BJ (cell line): ENCODE results near the gene RBX1. TPM values are rescaled to one million over a fixed set of nuclear protein-coding genes. Genes with fewer than 3 reads are reported as not detected.
"Not testable (repeated sequence)": the region's sequence is repeated elsewhere in the genome, so short reads cannot be mapped to it uniquely, and the experiment has no call there.

Source experiments
- CTCF ChIA-PET: fragments of 350-600 bp; formaldehyde crosslinking; extraction: SDS; loops from one replicate; lab custom pipeline; 2021; ENCODE audit warnings: antibody characterized with exemption, inconsistent platforms; lab: Yijun Ruan, JAX
- POLR2A ChIA-PET: fragments of 300-600 bp; sonication (Branson Sonifier 250); formaldehyde crosslinking; extraction: SDS; loops from one replicate; lab custom pipeline; 2021; ENCODE audit warnings: antibody characterized with exemption; lab: Charles Lee
- DNase-seq: peaks from one replicate; pipeline ENCODE4 v3.0.0-alpha.2; 2011; ENCODE audit warnings: low read depth
- H3K27me3 ChIP-seq: 2 replicates; pipeline ENCODE4 v1.6.0; 2011; ENCODE audit warnings: low read length; ENCODE audit not compliant: control insufficient read depth, insufficient read depth
- H3K36me3 ChIP-seq: 2 replicates; pipeline ENCODE4 v1.5.1; 2011; ENCODE audit warnings: low read length; ENCODE audit not compliant: control insufficient read depth, insufficient read depth
- H3K4me3 ChIP-seq: 2 replicates; pipeline ENCODE4 v1.5.1; 2011; ENCODE audit warnings: low read depth, mild to moderate bottlenecking, control low read depth, low read length
- CTCF ChIP-seq: IDR thresholded peaks from 2 replicates; pipeline ENCODE4 v1.5.1; 2011; ENCODE audit warnings: low read depth, mild to moderate bottlenecking, control low read depth, inconsistent platforms, low read length, moderate library complexity; ENCODE audit not compliant: insufficient read depth
- polyA plus RNA-seq: library from polyadenylated mRNA; depleted of rRNA; stranded (reverse); fragments of >200 nt; gene quantifications from 2 replicates; pipeline ENCODE4 v1.2.3, GENCODE V29; 2011

RBX1 gene
- polyA plus RNA-seq, 1 experiment: 87.0 TPM

GRCh38 chr22:40997520-40997919, 46.3 kb downstream of the RBX1 start:
- no peak overlapping the region for H3K4me3 ChIP-seq
- DNase-seq: no peak
- CTCF ChIA-PET: interaction anchor here (0.5 kb wide), 1 partner anchor 147 kb away, joined by 3 read pairs; no protein-coding TSS in a partner anchor
- no peak for TF ChIP-seq CTCF
- H3K27me3 ChIP-seq: peaks cover 3% of the 10 kb centered on the region; the same call in 1 of the 2 replicates
- no peaks in the 10 kb centered on the region for H3K36me3 ChIP-seq
- POLR2A ChIA-PET: no interaction called here

GRCh38 chr22:41000040-41000565, 48.9 kb downstream of the RBX1 start:
- Histone ChIP-seq H3K27me3 (peaks cover 3% of the 10 kb centered on the region; the same call in 1 of the 2 replicates), H3K36me3 (no peaks in the 10 kb centered on the region), H3K4me3 (no peak overlapping the region)
- ChIA-PET CTCF (no interaction called here), POLR2A (no interaction called here)
- no peak for TF ChIP-seq CTCF
- no peak for DNase-seq

- ChIA-PET POLR2A (no interaction called here), CTCF (no interaction called here)
Measured at GRCh38 chr22:41000941-41001721, 50.0 kb downstream of the RBX1 start.

GRCh38 chr22:41001722-41002122, 50.5 kb downstream of the RBX1 start:
- H3K27me3 ChIP-seq: no peaks in the 10 kb centered on the region
- DNase-seq: no peak
- no peak for TF ChIP-seq CTCF
- H3K4me3 ChIP-seq: no peak overlapping the region
- POLR2A ChIA-PET: no interaction called here
- CTCF ChIA-PET: no interaction called here
- no peaks in the 10 kb centered on the region for H3K36me3 ChIP-seq

More at GRCh38 chr22:41000941-41001721, 50.0 kb downstream of the RBX1 start:
- no peak for DNase-seq
- Histone ChIP-seq H3K4me3 (no peak overlapping the region), H3K36me3 (no peaks in the 10 kb centered on the region), H3K27me3 (no peaks in the 10 kb centered on the region)
- no peak for TF ChIP-seq CTCF

- H3K36me3 ChIP-seq, POLR2A ChIA-PET, H3K27me3 ChIP-seq, H3K4me3 ChIP-seq, DNase-seq: not testable (repeated sequence)
- CTCF ChIA-PET: interaction anchor here (1.0 kb wide), 1 partner anchor 34 kb away, joined by 3 read pairs; no protein-coding TSS in a partner anchor
Measured at GRCh38 chr22:41002386-41002785, 51.2 kb downstream of the RBX1 start.
